Urinary bladder (tissue), 4 donors: Measurements from ENCODE around the gene PRDM10. TPM values are rescaled to one million over a fixed set of nuclear protein-coding genes. Genes with fewer than 3 reads are reported as not detected.
A peak's percentile ranks its signal among the peaks of the same experiment; 100 is the strongest.
"Not testable (repeated sequence)": the region's sequence is repeated elsewhere in the genome, so short reads cannot be mapped to it uniquely, and the experiment has no call there.

Experiments used
- DNase-seq: peaks from one replicate; pipeline ENCODE4 v3.0.0-alpha.2; 2015; ENCODE audit errors: extremely low spot score
- H3K27ac ChIP-seq: one replicate; pipeline ENCODE4 v1.5.1; 2013; ENCODE audit warnings: low read depth, mild to moderate bottlenecking, moderate library complexity
- H3K36me3 ChIP-seq: one replicate; pipeline ENCODE4 v1.6.1; 2013; ENCODE audit warnings: mild to moderate bottlenecking, moderate library complexity; ENCODE audit not compliant: insufficient read depth
- H3K4me1 ChIP-seq: one replicate; pipeline ENCODE4 v1.6.1; 2013; ENCODE audit warnings: mild to moderate bottlenecking, moderate library complexity; ENCODE audit not compliant: insufficient read depth
- H3K4me3 ChIP-seq: one replicate; pipeline ENCODE4 v1.5.1; 2013; ENCODE audit warnings: low read depth, low read length
- WGBS: extraction: QIAGEN DNeasy Blood & Tissue Kit; methylation state at CpG from one replicate; pipeline ENCODE4 v1.1.7; 2013; 5-methylcytosine and 5-hydroxymethylcytosine counted together
- polyA plus RNA-seq: library from polyadenylated mRNA; stranded (reverse); fragments of 200-250 nt; gene quantifications from one replicate; pipeline ENCODE4 v1.2.3, GENCODE V29; 2013
- total RNA-seq: library from RNA; depleted of rRNA; stranded (reverse); fragments of >200 nt; gene quantifications from one replicate; pipeline ENCODE4 v1.2.3, GENCODE V29; 2014
- donor health status: healthy with polysubstance abuse.
- donor health status: healthy.

Gene PRDM10
- total and polyA plus RNA-seq, 2 donors: 3.4 to 6.2 TPM

GRCh38 chr11:129910360-129910759 is 92.3 kb downstream of the PRDM10 start:
- DNase-seq: no peak
- Histone ChIP-seq H3K4me1 (no peaks in the 10 kb centered on the region), H3K36me3 (peaks cover 6% of the 10 kb centered on the region), H3K4me3 (no peak overlapping the region), H3K27ac (no peak overlapping the region)
- 92% methylated on average over 7 of the region's 7 CpGs for WGBS

GRCh38 chr11:129905402-129905801 is 97.2 kb downstream of the PRDM10 start:
- 81% methylated on average over 8 of the region's 8 CpGs for WGBS
- no peak overlapping the region for H3K27ac ChIP-seq
- no peak overlapping the region for H3K4me3 ChIP-seq
- H3K4me1 ChIP-seq: no peaks in the 10 kb centered on the region
- no peak for DNase-seq
- peaks cover 4% of the 10 kb centered on the region for H3K36me3 ChIP-seq

- H3K27ac ChIP-seq: no peak overlapping the region
- peak overlapping the region; percentile 98 for H3K4me3 ChIP-seq
- no peaks in the 10 kb centered on the region for H3K36me3 ChIP-seq
- WGBS: 54% methylated on average over 9 of the region's 9 CpGs
- DNase-seq: no peak
- H3K4me1 ChIP-seq: no peaks in the 10 kb centered on the region
Observed at GRCh38 chr11:129896062-129896461, 106.6 kb downstream of the PRDM10 start.

- Histone ChIP-seq H3K4me3 (peak within 1 kb of the TSS; percentile 98), H3K27ac (peak within 1 kb of the TSS; percentile 62), H3K4me1 (no peaks in the 10 kb centered on the region), H3K36me3 (no peaks in the 10 kb centered on the region)
- WGBS: 1% methylated on average over 77 of the region's 77 CpGs
- DNase-seq: peak; percentile 48
Observed at GRCh38 chr11:129895126-129896041, 107.3 kb downstream of the PRDM10 start, which contains the start of gene NFRKB. NFRKB (minus strand) TSS chr11:129895578; CDS start chr11:129892849, 2,729 bp downstream.

GRCh38 chr11:129894278-129895125 is 108.1 kb downstream of the PRDM10 start:
- peak; percentile 7 for DNase-seq
- Histone ChIP-seq H3K4me3 (peak overlapping the region; percentile 98), H3K36me3 (peaks cover 3% of the 10 kb centered on the region), H3K27ac (no peak overlapping the region), H3K4me1 (no peaks in the 10 kb centered on the region)
- WGBS: 25% methylated on average over 13 of the region's 13 CpGs

- Histone ChIP-seq H3K4me3 (no peak overlapping the region), H3K36me3 (peaks cover 18% of the 10 kb centered on the region), H3K4me1 (no peaks in the 10 kb centered on the region), H3K27ac (no peak overlapping the region)
- no peak for DNase-seq
- WGBS: 86% methylated on average over 5 of the region's 5 CpGs
Observed at GRCh38 chr11:129888451-129888850, 114.2 kb downstream of the PRDM10 start.

GRCh38 chr11:129885381-129885780 is 117.3 kb downstream of the PRDM10 start:
- no peak overlapping the region for H3K4me3 ChIP-seq
- no peak overlapping the region for H3K27ac ChIP-seq
- H3K4me1 ChIP-seq: no peaks in the 10 kb centered on the region
- peaks cover 27% of the 10 kb centered on the region for H3K36me3 ChIP-seq
- DNase-seq: no peak
- WGBS: 96% methylated on average over 12 of the region's 12 CpGs

GRCh38 chr11:129884581-129884980 is 118.1 kb downstream of the PRDM10 start:
- WGBS: 96% methylated on average over 8 of the region's 8 CpGs
- Histone ChIP-seq H3K27ac (no peak overlapping the region), H3K4me3 (no peak overlapping the region), H3K36me3 (peaks cover 24% of the 10 kb centered on the region), H3K4me1 (no peaks in the 10 kb centered on the region)
- DNase-seq: no peak

GRCh38 chr11:129881570-129882170 is 121.0 kb downstream of the PRDM10 start:
- H3K36me3 ChIP-seq: peaks cover 23% of the 10 kb centered on the region
- DNase-seq: no peak
- H3K4me3 ChIP-seq: no peak overlapping the region
- H3K4me1 ChIP-seq: no peaks in the 10 kb centered on the region
- WGBS: 76% methylated on average over 9 of the region's 9 CpGs
- H3K27ac ChIP-seq: no peak overlapping the region

- H3K36me3 ChIP-seq: peaks cover 20% of the 10 kb centered on the region
- WGBS: 88% methylated on average over 3 of the region's 3 CpGs
- DNase-seq: no peak
Observed at GRCh38 chr11:129880311-129880710, 122.3 kb downstream of the PRDM10 start.

GRCh38 chr11:129871914-129872313 is 130.7 kb downstream of the PRDM10 start:
- Histone ChIP-seq H3K4me3 (no peak overlapping the region), H3K36me3 (peaks cover 16% of the 10 kb centered on the region), H3K4me1 (no peaks in the 10 kb centered on the region), H3K27ac (no peak overlapping the region)
- WGBS: 76% methylated on average over 7 of the region's 7 CpGs
- DNase-seq: no peak

More at GRCh38 chr11:129880311-129880710, 122.3 kb downstream of the PRDM10 start:
- Histone ChIP-seq H3K4me1 (no peaks in the 10 kb centered on the region), H3K4me3 (no peak overlapping the region), H3K27ac (no peak overlapping the region)

GRCh38 chr11:129868626-129869025 is 134.0 kb downstream of the PRDM10 start:
- not testable (repeated sequence) for H3K4me1 ChIP-seq, H3K36me3 ChIP-seq, H3K4me3 ChIP-seq, DNase-seq, H3K27ac ChIP-seq
- WGBS: 73% methylated on average over 16 of the region's 16 CpGs

GRCh38 chr11:129866311-129866710 is 136.3 kb downstream of the PRDM10 start:
- H3K4me1 ChIP-seq: no peaks in the 10 kb centered on the region
- WGBS: 59% methylated on average over 3 of the region's 3 CpGs
- peaks cover 4% of the 10 kb centered on the region for H3K36me3 ChIP-seq
- no peak for DNase-seq
- H3K4me3 ChIP-seq: no peak overlapping the region
- no peak overlapping the region for H3K27ac ChIP-seq
